Progenitor cell of endocrine pancreas (in vitro differentiated cells): Measurements from ENCODE around the gene C18orf63. TPM values are rescaled to one million over a fixed set of nuclear protein-coding genes. Genes with fewer than 3 reads are reported as not detected.

ENCODE experiments used
- DNase-seq: peaks from one replicate; pipeline ENCODE4 v3.0.0; 2021; ENCODE audit warnings: low spot score; ENCODE audit not compliant: unreplicated experiment
- H3K27ac Mint-ChIP-seq: 2 replicates; pipeline ENCODE4 v1.8.0; 2021; ENCODE audit warnings: mild to moderate bottlenecking, moderate library complexity, mixed read lengths
- H3K27me3 Mint-ChIP-seq: 2 replicates; pipeline ENCODE4 v1.8.0; 2021; ENCODE audit warnings: mixed read lengths
- H3K36me3 Mint-ChIP-seq: 2 replicates; pipeline ENCODE4 v1.8.0; 2022; ENCODE audit warnings: mixed read lengths; ENCODE audit not compliant: insufficient read depth
- H3K4me1 Mint-ChIP-seq: 2 replicates; pipeline ENCODE4 v1.8.0; 2021; ENCODE audit warnings: low read depth, mixed read lengths
- H3K4me3 Mint-ChIP-seq: 2 replicates; pipeline ENCODE4 v1.8.0; 2021; ENCODE audit warnings: low read depth, mild to moderate bottlenecking, moderate library complexity, mixed read lengths
- H3K9me3 Mint-ChIP-seq: 2 replicates; pipeline ENCODE4 v1.8.0; 2021; ENCODE audit warnings: low read depth, mixed read lengths
- CTCF ChIP-seq: fragments of 200-600 bp; sonication (generic); IDR thresholded peaks from one replicate; pipeline ENCODE4 v1.5.0; 2021; ENCODE audit warnings: antibody characterized with exemption, mild to moderate bottlenecking; ENCODE audit not compliant: unreplicated experiment
- total RNA-seq: library from RNA; stranded (reverse); gene quantifications from 2 replicates; pipeline ENCODE4 v1.2.1, GENCODE V29; 2021

C18orf63 gene
- total RNA-seq, 1 donor from 2014 or later, result not detected

- Mint-ChIP-seq H3K27me3 (peaks cover 20% of the 10 kb centered on the region), H3K27ac (no peak overlapping the region), H3K9me3 (no peaks in the 10 kb centered on the region), H3K4me1 (peaks cover 5% of the 10 kb centered on the region), H3K4me3 (no peak overlapping the region), H3K36me3 (no peaks in the 10 kb centered on the region)
- no peak for DNase-seq
- TF ChIP-seq CTCF, result no peak
Observed at GRCh38 chr18:74397572-74397971, 81.9 kb downstream of the C18orf63 start.

- Mint-ChIP-seq H3K4me1 (peaks cover 5% of the 10 kb centered on the region), H3K27me3 (peaks cover 14% of the 10 kb centered on the region), H3K9me3 (no peaks in the 10 kb centered on the region), H3K36me3 (no peaks in the 10 kb centered on the region), H3K27ac (no peak overlapping the region), H3K4me3 (no peak overlapping the region)
- DNase-seq, result no peak
- no peak for TF ChIP-seq CTCF
Observed at GRCh38 chr18:74399091-74399887, 83.7 kb downstream of the C18orf63 start.

GRCh38 chr18:74400813-74401212 is 85.2 kb downstream of the C18orf63 start:
- no peak for DNase-seq
- TF ChIP-seq CTCF, result no peak
- H3K27ac Mint-ChIP-seq, result no peak overlapping the region
- no peak overlapping the region for H3K4me3 Mint-ChIP-seq
- no peaks in the 10 kb centered on the region for H3K9me3 Mint-ChIP-seq
- peaks cover 3% of the 10 kb centered on the region for H3K4me1 Mint-ChIP-seq
- peaks cover 9% of the 10 kb centered on the region for H3K27me3 Mint-ChIP-seq
- no peaks in the 10 kb centered on the region for H3K36me3 Mint-ChIP-seq

GRCh38 chr18:74402806-74403433 is 87.3 kb downstream of the C18orf63 start:
- Mint-ChIP-seq H3K27me3 (peaks cover 6% of the 10 kb centered on the region), H3K9me3 (no peaks in the 10 kb centered on the region), H3K4me1 (no peaks in the 10 kb centered on the region), H3K27ac (no peak overlapping the region), H3K36me3 (no peaks in the 10 kb centered on the region), H3K4me3 (no peak overlapping the region)
- DNase-seq, result no peak
- no peak for TF ChIP-seq CTCF

- Mint-ChIP-seq H3K4me3 (no peak overlapping the region), H3K4me1 (peaks cover 9% of the 10 kb centered on the region), H3K27ac (no peak overlapping the region), H3K36me3 (no peaks in the 10 kb centered on the region), H3K9me3 (no peaks in the 10 kb centered on the region), H3K27me3 (peaks cover 8% of the 10 kb centered on the region)
- TF ChIP-seq CTCF, result no peak
- DNase-seq, result no peak
Observed at GRCh38 chr18:74407888-74408287, 92.2 kb downstream of the C18orf63 start.

Other genes starting within 250 kb of the C18orf63 start
- gene FBXO15, start 168.0 kb upstream of the C18orf63 start, total RNA-seq, result 2.7 and 4.3 TPM in 2 replicates
- 27.5 and 35.2 TPM in 2 replicates for gene TIMM21, start 167.3 kb upstream of the C18orf63 start, total RNA-seq
- 213 and 223 TPM in 2 replicates for gene CYB5A, start 23.9 kb upstream of the C18orf63 start, total RNA-seq
- gene DIPK1C, start 141.5 kb downstream of the C18orf63 start, total RNA-seq, result not detected in 2 replicates
- 176 and 182 TPM in 2 replicates for gene CNDP2, start 180.5 kb downstream of the C18orf63 start, total RNA-seq
- gene CNDP1, start 218.7 kb downstream of the C18orf63 start, total RNA-seq, result 0.29 and 0.38 TPM in 2 replicates